Fibroblast of the aortic adventitia (primary cell): ENCODE data around the gene LY6G6C. TPM values are rescaled to one million over a fixed set of nuclear protein-coding genes. Genes with fewer than 3 reads are reported as not detected.

Source experiments
- DNase-seq: peaks from one replicate; pipeline ENCODE4 v3.0.0-alpha.2; 2010; ENCODE audit warnings: low read depth
- H3K4me3 ChIP-seq: 2 replicates; pipeline ENCODE4 v1.5.1; 2011; ENCODE audit warnings: low read depth, mild to moderate bottlenecking, control low read depth, low read length, moderate library complexity
- total RNA-seq: library from RNA; depleted of rRNA; stranded (reverse); fragments of >200 nt; gene quantifications from 2 replicates; pipeline ENCODE4 v1.2.3, GENCODE V29; 2012; ENCODE audit warnings: low replicate concordance
- TF ChIP-seq, protein P1 (sequence below): IDR thresholded peaks from 2 replicates; pipeline ENCODE4 v1.5.1; 2011; ENCODE audit warnings: mild to moderate bottlenecking, low read length, control low read depth, inconsistent platforms; ENCODE audit not compliant: insufficient read depth

LY6G6C gene
- total RNA-seq, 1 donor = not detected

DNA sequence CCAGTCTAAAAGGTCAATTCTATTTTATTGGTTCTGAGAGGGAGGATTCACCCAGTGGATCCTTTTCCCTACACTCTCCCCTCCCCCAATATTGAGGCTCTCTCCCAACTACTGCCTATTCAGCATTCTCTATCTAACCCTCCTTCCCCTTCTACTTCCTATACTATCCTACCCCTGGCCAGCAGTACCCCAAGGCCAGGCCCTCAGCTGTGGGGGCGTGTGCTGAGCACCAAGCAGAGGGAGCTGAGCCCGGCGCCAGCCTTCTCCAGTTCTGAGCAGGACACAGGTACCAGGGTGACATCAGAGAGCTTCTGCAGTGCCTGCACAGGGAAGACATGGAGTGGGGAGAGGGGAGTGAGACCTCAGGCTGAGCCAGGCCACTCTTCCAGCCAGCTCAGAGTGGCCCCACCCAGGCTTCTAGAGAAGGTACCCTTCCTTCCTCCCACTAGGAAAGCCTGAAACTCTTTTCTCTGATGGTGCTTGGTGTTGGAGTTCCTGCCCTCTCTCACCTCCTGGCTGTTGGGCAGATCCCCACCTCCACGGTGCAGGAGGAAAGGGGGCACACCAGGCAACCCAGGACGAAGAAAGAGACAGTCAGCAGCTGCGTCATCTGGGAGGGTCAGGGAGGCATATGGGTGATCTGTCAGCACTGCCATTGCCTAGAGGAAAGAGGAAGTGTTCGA is 5.6 kb upstream of the LY6G6C start:
- no peak overlapping the region for H3K4me3 ChIP-seq
- DNase-seq = no peak
- TF ChIP-seq, protein P1, sequence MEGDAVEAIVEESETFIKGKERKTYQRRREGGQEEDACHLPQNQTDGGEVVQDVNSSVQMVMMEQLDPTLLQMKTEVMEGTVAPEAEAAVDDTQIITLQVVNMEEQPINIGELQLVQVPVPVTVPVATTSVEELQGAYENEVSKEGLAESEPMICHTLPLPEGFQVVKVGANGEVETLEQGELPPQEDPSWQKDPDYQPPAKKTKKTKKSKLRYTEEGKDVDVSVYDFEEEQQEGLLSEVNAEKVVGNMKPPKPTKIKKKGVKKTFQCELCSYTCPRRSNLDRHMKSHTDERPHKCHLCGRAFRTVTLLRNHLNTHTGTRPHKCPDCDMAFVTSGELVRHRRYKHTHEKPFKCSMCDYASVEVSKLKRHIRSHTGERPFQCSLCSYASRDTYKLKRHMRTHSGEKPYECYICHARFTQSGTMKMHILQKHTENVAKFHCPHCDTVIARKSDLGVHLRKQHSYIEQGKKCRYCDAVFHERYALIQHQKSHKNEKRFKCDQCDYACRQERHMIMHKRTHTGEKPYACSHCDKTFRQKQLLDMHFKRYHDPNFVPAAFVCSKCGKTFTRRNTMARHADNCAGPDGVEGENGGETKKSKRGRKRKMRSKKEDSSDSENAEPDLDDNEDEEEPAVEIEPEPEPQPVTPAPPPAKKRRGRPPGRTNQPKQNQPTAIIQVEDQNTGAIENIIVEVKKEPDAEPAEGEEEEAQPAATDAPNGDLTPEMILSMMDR = no peak

DNA sequence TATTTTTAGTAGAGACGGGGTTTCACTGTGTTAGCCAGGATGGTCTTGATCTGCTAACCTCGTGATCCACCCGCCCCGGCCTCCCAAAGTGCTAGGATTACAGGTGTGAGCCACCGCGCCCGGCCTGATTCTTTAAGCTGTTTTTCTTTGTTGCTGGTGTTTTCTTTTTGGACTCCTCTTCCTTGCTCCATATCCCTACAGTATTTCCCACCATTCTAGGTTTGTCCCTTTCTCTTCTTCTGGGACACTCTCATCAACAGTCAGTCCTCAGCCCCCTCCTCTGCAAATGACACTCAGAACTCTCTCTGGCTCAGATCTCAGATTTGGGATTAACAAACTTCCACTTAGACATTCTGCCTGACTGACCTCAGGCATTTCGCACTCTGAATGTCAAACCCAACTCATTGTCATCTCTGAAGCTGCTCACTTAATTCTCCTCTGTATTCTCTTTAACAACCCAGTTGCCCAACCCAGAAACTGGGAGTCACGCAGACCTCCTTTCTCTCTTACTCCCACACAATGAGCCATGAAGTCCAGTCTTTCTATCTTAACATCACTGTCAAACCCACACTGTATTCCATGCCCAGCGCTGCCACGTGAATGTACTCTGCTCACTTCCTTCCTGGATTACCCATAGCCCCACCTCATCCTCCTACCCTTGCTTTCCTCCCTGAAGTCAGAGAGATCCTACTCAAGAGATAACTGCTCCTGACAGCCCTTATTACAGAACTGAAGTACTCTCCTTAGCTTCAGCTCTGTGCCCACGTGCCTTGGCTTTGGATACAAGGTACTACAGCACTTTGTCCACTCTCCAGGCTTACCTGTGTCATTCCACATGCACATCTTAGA is 4.2 kb upstream of the LY6G6C start:
- TF ChIP-seq, protein P1 = no peak
- no peak overlapping the region for H3K4me3 ChIP-seq

GRCh38 chr6:31723980-31724691 is 2.6 kb upstream of the LY6G6C start:
- TF ChIP-seq, protein P1 = no peak
- H3K4me3 ChIP-seq = no peak overlapping the region
- DNase-seq = no peak

More for the DNA sequence above, 4.2 kb upstream of the LY6G6C start:
- DNase-seq = no peak

GRCh38 chr6:31723245-31723979 is 1.9 kb upstream of the LY6G6C start, which contains the start of gene MPIG6B:
MPIG6B (plus strand) TSS chr6:31723373; CDS start chr6:31723384, 11 bp downstream.
- H3K4me3 ChIP-seq = no peak within 1 kb of the TSS
- DNase-seq = no peak

GRCh38 chr6:31722173-31722572 is 627 bp upstream of the LY6G6C start:
- DNase-seq = no peak
- no peak overlapping the region for H3K4me3 ChIP-seq
- TF ChIP-seq, protein P1 = no peak

More at GRCh38 chr6:31723245-31723979, 1.9 kb upstream of the LY6G6C start, which contains the start of gene MPIG6B:
- TF ChIP-seq, protein P1 = no peak

DNA sequence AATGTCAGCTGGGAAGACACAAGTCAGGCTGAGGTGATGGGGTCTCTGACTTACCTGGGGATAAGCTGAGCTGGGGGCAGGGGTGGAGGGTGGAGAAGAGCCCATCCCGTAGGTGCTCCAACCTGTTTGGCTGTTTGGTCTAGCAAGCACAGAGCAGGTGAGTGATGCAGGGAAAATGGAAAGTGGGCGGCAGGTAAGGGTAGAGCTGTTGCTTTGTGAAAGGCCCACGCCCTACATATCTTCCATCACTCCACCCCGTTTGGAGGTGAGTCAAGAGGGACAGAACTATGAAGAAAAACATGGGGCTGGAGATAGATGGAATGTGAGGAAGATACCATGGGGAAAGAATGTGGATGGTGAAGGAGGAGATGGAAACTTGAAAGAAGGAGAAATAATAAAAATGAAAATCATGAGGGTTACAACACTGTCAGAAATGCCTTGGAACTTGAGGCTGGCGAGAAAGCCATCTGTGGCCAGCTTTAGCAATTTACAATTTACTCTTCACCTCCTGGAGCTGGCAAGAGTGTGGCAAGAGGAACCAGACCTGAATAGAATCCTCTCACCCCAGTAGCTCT is 1.3 kb downstream of the LY6G6C start:
- no peak for DNase-seq
- TF ChIP-seq, protein P1 = no peak
- H3K4me3 ChIP-seq = no peak overlapping the region
